NCI-H345 (cell line): ENCODE results near the gene GDI2.
"Not testable (repeated sequence)": the region's sequence is repeated elsewhere in the genome, so short reads cannot be mapped to it uniquely, and the experiment has no call there.

ENCODE experiments used
- DNase-seq: peaks from one replicate; lab custom pipeline; 2025; lab: John Stamatoyannopoulos, UW

The GDI2 gene

GRCh38 chr10:5813341-5814109 is at the start of gene GDI2:
TSS of gene GDI2 (minus strand) at chr10:5813434. CDS start at chr10:5813258, 176 bp downstream.
- DNase-seq = peak; percentile 94

- DNase-seq = no peak
Observed at GRCh38 chr10:5862360-5862961, 49.2 kb upstream of the GDI2 start.

- no peak for DNase-seq
Observed at GRCh38 chr10:5860066-5860465, 46.8 kb upstream of the GDI2 start.

- DNase-seq = no peak
Observed at GRCh38 chr10:5858811-5859210, 45.6 kb upstream of the GDI2 start.

- no peak for DNase-seq
Observed at GRCh38 chr10:5856701-5857004, 43.4 kb upstream of the GDI2 start.

DNA sequence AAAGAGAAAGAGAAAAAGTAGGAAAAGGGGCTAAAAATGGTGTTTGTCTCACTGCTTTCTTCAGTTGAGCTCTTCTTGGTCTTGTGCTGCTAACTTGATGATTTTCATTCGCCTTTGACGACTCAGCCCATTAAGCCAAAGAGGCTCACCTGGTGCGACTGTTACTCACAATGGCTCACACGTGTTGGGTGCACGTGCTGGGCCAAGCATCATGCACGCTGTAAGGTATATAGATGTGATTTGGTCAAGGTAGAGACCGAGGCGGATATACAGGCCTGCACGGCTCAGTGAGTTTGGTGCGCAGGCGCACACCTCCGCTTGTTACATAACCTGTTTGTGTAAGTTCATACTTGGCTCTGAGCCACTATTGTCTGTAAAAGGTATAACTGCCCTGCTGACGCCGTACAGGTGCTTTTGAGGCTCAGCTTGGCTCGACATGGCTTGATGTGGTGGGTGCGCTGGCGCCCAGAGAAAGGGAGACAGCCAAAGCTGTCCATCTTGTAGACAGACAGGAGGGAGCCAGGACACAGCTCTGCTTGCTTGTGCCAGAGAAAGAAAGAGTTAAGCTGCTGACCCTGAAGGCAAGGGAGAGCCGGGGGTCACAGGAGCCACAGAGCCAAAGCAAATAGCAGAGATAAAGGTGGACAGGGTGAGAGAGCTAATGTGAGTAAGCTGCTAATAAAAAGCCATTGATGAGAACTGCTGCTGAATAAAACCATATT is 42.9 kb upstream of the GDI2 start:
- DNase-seq = no peak

GRCh38 chr10:5854131-5854475 is 40.9 kb upstream of the GDI2 start:
- DNase-seq = no peak

- DNase-seq = not testable (repeated sequence)
Observed at GRCh38 chr10:5846667-5847066, 33.4 kb upstream of the GDI2 start.

DNA sequence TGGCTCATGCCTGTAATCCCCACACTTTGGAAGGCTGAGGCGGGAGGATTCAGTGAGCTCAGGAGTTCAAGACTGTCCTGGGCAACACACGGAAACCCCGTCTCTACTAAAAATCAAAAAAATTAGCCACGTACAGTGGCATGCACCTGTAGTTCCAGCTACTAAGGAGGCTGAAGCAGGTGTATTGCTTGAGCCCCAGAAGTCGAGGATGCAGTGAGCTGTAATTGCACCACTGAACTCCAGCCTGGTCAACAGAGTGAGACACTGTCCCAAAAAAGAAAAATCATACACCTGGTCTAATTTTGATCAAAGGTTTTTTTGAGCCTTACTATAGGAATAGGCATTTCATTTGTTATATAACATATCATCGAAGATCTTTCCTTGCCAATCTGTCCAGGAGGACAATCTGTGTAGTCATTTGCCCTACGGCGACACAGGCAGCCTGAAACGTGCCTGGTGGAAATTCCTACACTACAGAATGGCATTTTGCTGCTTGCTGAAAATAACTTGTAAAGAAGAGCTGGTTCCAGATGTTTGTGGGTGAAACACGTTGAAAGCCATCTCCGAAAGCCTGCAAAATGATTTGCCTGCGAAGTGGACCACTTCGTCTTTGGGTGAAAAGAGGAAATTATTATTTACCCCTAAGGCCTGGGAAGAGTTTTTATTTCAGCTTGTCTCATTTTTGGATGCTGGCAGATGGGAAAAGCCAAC is 31.3 kb upstream of the GDI2 start:
- no peak for DNase-seq

DNA sequence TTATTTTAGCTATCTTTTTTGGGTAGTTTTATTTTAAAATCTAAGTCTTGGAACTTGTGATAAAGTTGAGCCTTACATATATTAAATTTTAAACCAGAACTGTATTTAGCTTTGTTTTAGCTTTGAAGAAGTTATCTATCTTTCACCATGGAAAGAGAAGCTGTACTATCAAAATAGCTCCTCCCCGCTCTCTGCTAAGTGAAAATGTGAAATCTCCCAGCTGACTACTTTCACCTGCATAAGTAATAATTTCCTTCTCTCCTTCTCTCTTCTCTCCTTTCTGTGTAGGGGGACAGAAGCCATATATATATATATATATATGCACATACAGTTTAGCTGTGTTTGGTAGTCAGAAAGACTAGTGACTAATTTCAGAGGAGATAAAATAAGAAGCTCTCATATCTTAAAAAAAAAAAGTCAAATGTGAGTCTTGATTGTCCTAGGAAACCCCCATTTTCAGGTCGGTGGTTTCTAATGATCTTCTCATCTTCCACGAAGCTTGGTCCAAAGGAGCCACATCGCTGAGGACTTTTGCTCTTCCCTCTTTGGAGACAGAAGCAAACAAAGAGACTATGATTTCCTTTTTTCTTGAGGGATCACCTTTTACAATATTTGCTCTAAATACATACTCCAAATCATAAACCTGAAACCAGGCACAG is 30.6 kb upstream of the GDI2 start:
- no peak for DNase-seq

DNA sequence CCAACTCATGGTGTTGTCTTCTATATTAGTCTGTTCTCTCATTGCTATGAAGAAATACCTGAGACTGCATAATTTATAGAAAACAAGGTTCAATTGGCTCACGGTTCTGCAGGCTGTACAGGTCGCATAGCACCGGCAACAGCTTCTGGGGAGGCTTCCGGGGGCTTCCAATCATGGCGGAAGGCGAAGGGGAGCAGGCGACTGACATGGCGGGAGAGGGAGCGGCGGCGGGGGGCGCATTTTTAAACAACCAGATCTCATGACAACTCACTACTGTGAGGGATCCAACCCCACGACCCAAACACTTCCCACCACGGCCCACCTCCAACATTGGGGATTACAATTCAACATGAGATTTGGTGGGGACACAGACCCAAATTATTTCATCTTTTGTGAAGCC is 28.7 kb upstream of the GDI2 start:
- DNase-seq = no peak

GRCh38 chr10:5840314-5841307 is 27.4 kb upstream of the GDI2 start:
- no peak for DNase-seq

DNA sequence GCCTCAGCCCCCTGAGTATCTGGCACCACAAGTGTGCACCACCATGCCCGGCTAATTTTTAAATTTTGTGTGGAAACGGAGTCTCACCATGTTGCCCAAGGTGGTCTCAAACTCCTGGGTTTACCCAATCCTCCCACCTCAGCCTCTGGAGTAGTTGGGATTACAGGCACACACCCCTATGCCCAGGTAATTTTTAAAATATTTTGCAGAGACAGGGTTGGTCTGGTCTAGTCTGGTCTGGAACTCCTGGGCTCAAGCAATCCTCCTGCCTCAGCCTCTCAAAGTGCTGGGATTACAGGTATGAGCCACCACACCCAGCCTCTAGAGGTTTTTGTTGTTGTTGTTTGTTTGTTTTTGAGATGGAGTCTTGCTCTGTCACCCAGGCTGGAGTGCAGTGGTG is 22.9 kb upstream of the GDI2 start:
- DNase-seq = not testable (repeated sequence)

DNA sequence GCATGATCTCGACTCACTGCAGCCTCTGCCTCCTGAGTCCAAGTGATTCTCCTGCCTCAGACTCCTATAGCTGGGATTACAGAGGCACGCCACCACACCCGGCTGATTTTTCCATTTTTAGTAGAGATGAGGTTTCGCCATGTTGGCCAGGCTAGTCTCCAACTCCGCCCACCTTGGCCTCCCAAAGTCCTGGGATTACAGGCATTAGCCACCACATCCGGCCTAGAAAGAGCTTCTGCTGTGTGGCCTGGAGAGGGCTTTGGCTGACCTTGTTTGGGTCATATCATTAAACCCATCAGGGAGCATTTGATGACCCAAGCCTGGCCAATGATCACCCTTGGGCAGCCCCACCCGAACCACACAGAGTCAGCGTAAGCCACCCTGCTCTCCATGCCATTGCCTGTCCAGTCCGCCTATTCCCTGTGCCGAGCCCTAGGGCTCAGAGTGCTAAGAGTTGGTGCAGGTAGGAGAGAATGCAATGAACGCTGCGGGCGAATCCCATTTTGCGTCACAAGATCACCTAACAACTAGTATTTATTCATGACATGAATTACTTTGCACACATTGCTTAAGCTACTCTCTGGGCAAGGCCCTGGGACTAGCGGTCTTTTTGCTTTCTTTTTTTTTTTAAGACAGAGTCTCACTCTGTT is 22.3 kb upstream of the GDI2 start:
- no peak for DNase-seq

DNA sequence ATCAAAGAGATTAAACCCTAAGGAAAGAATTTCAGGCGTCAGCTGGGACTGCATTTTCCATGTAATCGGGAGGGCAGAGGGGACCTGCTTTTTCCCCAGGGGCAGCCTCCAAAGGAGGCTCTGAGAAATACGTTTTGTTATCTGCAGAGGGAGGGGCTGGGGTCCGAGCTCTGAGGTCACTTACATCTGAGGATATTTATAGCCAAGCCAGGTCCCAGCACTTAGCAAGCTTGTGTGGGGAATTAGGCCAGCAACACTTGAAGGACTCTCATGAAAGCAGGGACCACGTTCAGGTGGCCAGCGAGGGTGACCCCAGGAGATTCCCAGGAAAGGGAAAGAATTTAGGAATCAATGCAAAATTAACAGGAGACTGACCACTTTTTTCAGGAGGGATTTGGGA is 20.6 kb upstream of the GDI2 start:
- no peak for DNase-seq

DNA sequence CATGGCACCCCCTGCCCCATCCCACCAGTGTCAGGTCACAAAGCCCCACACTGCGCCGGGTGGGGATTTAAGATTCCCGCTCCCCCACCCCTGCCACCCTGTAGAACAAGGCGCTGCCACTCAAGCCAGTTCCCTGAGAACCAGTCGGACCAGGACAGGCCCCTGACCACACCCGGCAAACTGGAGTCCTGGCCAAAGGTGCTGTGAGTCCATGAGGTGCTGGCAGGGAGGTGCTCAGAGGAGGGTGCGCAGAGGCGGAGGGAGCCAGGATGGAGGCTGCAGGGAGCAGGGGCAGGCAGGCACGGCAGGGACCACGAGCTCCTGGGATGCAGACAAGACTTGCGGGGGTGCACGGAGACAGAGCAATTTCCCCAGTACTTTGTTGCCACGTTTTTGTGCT is 19.7 kb upstream of the GDI2 start:
- no peak for DNase-seq

GRCh38 chr10:5831446-5831782 is 18.2 kb upstream of the GDI2 start:
- no peak for DNase-seq

DNA sequence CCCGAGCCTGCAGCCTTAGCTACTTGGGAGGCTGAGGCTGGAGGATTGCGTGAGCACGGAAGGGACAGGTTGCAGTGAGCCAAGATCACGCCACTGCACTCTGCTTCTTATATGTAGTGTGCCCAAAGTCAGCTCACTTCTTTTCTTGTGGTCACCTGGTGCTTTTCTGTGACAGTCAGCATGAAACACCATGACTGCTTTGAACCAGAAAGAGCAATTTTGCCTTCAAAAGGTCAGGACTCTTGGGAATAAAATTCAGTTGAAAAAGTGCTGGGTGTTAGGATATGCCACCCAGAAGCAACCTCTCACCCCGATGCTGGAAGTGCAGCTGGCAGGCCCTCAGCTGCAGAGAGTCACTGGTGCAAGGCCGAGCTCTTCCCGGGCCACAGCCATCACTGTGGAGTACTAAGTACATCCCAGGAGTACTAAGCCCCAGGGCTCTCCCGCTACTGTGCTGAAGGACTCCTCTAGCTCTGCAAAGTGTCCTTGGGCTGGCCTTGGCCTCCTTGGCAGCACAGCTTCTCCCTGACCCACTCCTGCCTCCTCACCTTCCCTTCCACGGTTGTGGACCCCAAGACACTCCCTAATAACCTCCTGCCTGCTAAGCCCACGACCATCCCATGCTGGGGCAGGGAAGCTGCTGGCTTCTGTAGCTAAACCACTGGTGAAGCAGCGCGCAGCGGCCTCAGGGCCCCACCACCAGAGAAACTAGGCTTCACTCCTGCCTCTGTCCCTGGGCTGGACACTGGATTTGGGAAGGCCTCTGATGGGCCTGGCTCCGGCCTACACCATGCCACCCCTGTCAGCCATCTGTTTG is 17.6 kb upstream of the GDI2 start:
- DNase-seq = no peak

- no peak for DNase-seq
Observed at GRCh38 chr10:5829267-5829666, 16.0 kb upstream of the GDI2 start.

- no peak for DNase-seq
Observed at GRCh38 chr10:5828725-5829124, 15.5 kb upstream of the GDI2 start.
